Endometrium (tissue), 2 donors: Measurements from ENCODE around the gene ADRA1B.

Experiments used
- FAIRE-seq: peaks from 2 replicates; lab custom pipeline; 2012; peaks lifted over from hg19 to GRCh38; lab: Jason Lieb, UNC
- donor health status: control.
- donor health status: control.

The ADRA1B gene

DNA sequence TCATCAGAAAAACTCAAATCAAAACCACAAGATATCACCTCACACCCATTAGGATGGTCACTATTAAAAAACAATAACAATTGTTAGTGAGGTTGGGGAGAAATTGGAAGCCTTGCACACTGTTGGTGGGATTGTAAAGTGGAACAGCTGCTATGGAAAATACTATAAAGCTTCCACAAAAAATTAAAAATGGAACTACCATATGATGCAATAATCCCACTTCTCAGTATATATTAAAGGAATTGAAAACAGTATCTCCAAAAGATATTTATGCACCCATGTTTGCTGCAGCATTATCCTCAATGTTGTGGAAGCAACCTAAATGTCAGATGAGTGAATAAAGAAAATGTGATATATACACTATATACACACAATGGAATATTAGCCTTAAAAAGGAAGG lies 14.5 kb upstream of the ADRA1B start:
- no peak for FAIRE-seq

DNA sequence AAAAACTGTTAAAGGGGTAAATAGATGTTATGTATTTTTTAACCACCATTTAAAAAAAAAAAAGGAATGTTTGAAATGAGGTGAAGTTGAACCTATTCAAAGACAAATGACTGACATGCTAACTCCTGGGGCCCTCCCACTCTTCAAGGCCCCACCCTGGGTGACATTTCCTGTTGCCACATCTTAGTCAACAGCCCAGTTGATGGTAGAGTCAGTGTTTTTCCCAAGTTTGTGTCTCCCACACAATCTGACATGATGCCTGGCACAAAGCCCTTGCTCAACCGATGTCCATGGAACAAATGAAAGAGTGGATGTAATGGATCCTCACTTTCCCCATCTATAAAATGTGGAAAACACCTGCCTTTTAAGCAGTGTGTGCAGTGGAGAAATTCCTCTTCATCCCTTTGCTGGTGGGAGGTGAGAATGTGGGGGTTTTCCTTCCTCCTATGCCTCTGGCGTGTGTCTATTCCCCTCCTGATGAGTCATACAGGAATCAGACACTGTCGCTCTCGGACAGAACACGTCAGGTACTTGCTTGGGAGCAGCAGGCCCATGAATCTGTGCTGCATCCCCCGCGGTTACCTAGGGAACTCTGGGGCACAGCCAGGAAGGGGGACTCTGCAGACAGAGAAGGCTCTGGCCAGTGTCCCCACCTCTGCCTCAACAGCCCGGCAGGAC lies 13.7 kb upstream of the ADRA1B start:
- no peak for FAIRE-seq

DNA sequence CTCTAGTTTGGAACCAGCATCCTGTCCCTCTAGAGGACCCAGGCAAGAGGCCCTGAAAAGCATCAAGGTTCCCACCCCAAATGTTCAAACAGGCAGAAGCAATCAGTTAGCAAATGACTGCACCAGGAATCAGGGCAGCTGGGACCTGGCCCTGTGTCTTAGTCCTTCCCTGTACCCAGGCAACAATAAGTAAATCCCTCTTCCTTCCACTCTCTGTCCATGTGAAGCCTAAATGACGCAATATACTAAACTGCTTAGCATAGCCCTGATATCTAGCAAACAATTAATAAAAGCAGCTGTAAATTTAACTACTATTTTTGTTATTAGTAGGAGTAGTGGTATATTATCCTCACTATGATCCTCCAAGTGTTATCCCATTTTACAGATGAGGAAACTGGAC lies 13.2 kb upstream of the ADRA1B start:
- FAIRE-seq, result no peak

DNA sequence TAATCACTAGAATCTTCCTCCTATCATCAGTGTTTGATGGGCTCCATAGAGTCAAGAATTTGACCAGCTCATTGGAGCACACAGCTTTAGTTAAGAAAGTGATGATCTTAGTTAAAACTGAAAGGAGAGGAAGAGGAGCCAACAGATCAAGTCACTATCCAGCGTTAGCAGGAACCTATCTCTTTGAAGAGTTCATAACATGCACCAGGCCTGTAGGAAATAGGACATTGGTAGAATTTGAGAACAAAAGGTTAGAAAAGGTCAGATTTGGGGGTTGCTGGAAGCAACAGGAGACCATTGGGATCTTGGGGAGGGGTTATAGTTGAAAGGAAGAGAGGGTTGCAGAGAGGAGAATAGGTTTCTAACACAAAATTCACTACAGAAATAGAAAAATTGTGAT lies 11.4 kb upstream of the ADRA1B start:
- no peak for FAIRE-seq

DNA sequence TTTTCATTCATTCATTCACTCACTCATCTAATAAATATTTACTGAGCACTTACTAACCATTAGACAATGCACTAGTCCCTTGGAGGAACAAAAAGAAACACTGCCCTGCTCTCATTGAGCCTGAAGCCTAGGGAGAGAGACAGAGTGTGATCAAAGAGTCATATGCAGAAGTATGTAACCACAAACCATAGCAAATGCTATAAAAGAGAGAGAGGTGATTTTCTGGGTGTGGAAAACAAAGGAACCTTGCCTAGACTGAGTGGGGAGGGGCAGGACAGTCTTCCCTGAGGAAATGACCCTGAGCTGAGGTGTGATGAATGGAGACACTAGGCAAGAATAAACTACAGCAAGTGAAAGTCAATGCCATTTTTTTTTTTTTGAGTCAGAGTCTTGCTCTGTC lies 10.8 kb upstream of the ADRA1B start:
- FAIRE-seq, result no peak

DNA sequence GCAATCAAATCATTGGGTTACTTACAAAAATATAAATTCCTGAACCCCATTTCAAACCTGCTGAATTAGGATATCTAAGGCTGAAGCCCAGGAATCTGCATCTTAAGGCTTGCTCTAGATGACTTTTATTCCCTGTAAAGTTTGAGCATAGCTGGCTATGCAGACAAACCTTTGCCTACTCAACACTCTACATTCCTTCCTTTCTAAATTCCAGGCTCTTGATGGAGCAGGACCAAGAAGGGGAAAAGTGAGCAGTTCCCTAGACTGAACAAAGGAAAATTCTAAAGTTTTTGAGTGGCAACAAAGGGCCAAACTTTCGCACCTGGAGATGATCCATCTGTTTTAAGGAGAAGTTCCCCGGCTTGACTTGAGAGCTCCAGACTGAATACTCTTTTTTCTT lies 9.8 kb upstream of the ADRA1B start:
- FAIRE-seq, result no peak

DNA sequence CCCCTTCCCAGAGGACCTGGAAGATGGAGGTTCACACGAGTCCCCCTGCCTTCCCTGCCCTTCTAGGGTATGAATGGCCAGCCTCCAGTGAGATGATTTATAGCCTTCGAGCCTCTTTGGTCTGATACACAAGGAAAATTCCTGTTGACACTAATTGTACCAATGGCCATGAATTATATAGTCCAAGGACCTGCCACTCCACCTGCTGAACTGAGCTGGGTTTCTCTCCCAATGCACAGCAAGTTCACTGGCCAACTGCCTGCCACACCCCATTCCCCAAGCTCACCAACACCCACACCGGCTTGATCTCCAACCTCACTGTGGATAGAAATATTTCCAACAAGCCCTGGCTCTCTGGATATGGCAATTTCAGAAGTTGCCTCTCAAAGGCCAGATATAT lies 9.3 kb upstream of the ADRA1B start:
- FAIRE-seq, result no peak

DNA sequence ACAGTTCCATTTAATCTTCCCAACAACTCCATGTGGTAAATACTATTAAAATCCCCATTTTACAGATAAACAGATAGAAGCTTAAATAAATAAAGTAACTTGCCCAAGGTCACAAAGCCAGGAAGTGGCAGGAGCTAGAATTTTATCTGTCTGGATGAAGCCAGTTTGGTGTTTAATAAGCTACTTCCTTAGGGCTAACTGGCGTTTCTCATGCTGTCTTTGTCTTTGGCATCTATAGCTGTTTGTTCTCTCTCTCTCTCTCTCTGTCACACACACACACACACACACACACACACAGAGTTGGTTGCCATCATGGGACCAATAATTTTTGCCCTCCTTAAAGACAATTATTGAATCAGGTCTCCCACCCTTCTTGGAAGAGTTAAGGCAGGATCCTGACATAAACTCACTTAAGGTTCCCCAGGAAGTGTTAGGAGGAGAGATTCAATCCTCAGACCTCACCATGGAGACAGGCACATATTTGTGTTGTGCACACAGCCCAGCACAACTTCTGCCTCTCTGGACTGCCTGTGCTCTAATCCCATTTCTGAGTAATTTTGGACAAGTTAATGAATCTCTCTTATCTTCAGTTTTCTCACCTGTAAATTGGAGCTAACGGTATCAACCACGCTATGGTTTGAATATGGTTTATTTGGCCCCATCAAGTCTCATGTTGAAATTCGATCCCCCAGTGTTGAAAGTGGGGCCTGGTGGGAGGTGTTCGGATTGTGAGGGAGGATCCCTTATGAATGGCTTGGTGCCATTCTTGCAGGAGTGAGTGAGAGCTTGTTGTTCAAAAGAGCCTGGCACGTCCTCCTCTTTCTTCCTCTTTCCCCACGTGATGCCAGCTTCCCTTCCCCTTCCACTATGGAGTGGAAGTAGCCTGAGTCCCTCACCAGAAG lies 8.3 kb upstream of the ADRA1B start:
- no peak for FAIRE-seq

DNA sequence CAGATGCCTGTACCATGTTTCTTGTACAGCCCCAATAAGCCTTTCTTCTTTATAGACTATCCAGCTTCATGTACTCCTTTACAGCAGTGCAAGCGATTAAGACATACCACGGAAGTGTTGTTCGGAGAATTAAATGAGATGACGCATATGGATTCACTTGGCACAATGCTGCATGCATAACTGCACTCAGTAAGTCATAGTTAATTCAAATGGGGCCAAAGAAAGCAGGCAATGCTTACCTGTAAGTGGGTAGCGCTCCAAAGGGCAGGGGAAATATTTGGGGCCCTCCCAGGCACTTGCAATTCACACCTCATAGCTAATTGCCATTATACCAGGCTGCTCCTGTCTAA lies 7.7 kb upstream of the ADRA1B start:
- FAIRE-seq, result no peak

DNA sequence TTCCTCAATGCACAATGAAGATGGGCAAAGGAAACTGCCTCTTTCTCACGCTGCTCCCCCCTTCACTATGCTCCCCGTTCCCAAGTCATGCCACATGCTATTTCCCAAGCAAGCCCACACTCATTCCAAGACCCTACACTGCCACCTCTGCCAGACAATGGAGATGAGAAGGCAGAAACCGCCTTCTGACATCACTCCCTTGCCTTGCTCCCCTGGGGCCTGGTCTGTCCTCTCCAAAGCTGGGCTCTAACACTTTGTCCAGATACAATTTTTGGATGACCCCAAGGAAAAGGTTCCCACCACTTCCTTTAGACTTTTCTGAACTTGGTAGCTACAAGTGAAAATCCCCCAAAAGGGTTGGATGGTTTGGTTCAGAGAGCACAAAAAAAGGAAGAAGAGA lies 7.2 kb upstream of the ADRA1B start:
- no peak for FAIRE-seq

DNA sequence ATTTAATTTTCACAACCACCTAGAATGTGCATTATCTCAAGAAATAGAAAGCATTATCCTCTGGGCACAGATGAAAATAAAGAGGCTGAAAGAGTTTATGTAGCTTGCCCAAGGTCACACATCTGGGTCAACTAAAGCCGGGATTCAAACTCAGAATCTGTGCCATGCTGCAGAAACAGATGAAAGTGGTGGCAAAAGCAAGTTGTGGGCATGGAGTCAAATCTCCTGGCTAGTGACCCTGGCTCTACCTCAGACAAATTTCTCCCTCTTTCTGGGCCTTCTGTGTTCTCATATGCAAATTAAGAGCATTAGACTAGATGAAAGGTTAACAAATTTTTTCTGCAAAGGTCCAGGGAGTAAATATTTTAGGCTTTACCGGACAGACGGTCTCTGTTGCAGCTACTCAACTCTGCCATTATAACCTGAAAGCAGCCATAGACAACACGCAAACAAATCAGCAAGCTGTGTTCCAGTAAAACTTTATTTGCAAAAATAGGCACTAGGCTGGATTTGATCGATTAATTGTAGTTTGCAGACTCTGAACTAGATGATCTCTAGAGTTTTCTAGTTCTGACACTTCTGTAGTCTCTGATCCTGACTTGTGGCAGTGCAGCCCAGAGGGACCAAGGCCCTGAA lies 6.0 kb upstream of the ADRA1B start:
- no peak for FAIRE-seq

DNA sequence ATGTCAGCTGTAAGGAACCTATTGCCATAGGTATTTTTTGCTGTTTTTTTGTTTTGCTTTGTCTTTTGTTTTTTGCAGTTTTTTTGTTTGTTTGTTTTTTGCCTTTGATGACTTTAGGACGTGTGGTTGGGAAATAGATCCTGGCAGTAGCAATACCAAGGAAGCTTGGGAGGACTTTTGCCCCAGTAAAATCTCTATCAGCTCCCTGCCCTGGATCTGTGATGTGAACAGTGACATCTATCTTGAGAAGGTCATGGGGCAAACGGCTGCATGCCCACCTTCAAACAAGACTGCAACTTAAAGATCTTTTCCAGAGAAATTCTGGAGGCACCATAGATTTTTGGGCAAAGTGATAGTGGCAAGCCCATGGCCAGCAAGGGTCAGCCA lies 5.4 kb upstream of the ADRA1B start:
- FAIRE-seq, result no peak

DNA sequence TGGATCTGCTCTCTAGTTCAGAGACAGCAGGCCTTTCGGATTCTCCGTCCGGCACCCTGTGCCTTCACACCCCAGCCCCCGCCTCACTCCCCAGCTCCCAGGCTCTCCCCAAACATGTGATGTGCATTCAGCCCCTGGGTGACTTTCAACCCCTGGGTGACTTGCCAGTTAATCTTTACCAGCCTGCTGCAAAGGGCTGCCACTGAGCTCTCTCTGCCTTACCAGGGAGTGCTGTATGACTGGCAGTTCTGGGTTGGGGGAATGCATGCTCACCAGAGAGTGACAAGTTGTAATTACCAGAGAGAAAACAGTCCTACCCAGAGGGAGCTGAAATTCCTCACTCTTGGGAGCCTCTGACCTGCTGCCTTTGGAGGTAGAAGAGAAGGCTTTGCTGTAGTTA lies 4.9 kb upstream of the ADRA1B start:
- no peak for FAIRE-seq

DNA sequence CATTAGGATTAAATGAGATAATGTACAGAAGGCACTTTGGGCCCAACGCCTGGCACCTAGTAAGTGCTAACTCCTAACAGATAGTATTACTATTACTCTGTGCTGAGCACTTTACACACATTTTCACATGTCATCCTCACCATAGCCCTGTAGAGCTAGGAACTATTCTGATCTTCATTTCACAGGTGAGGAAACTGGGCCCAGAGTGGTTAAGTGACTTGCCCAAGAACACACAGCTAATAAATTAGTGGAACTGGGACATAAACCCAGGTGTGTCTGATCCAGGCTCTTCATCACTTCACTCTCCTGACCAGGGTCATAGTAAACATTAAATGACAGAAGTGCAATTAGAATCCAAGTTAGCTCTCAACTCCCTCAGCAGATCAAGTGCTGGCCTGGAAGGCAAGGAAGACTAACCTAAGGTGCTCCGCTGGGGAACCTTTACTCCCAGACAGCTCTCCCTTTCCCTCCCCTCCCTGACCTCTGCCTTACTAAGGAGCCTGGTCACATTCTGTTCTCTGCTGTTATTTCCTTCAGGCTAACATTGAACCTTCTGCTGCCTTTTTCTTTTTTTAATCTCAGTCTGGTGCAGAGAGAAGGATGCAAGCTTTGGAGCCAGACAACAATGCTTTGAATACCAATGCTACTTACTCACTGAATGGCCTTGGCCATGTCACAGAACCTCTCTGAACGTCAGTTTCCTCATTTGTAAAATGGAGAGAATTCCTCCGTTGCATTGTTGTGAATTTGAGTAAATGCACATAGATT lies 4.1 kb upstream of the ADRA1B start:
- no peak for FAIRE-seq

DNA sequence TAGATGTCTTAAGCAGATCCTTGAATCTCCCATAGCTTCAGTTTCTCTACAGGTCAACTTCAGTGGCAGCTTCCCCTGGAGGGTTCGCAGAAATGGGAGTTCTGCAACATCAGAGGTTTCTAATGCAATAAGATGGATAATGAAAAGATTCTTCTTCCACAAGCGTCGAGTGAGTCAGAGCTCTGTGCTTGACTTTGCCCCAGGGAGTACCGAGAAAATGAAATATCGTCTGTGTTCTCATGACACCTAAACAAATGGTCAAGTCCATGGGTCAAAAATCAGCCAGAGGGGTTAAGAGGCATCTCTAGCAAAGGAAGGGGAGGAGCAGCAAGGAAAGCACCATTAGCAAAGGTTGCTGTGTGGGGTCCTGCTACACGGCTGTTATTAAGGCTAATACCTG lies 3.2 kb upstream of the ADRA1B start:
- no peak for FAIRE-seq

DNA sequence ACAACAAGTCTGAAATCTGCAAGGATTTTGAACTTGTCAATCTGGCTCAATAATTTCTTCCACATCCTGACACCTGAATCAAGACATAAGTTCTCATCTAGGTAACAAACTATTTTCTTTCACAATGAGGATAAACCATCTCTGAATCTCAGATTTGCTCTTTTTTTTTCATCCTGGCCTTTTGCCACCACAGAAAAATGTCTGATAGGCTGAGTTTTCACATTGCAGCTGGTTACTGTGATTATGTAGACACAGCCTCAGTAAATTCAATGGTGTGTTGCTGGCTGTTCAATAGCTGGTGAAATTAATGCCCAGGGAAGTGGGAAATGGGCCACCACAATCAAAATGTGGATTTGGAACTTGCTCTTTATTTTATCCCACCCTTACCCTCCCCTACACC lies 2.8 kb upstream of the ADRA1B start:
- FAIRE-seq, result no peak

DNA sequence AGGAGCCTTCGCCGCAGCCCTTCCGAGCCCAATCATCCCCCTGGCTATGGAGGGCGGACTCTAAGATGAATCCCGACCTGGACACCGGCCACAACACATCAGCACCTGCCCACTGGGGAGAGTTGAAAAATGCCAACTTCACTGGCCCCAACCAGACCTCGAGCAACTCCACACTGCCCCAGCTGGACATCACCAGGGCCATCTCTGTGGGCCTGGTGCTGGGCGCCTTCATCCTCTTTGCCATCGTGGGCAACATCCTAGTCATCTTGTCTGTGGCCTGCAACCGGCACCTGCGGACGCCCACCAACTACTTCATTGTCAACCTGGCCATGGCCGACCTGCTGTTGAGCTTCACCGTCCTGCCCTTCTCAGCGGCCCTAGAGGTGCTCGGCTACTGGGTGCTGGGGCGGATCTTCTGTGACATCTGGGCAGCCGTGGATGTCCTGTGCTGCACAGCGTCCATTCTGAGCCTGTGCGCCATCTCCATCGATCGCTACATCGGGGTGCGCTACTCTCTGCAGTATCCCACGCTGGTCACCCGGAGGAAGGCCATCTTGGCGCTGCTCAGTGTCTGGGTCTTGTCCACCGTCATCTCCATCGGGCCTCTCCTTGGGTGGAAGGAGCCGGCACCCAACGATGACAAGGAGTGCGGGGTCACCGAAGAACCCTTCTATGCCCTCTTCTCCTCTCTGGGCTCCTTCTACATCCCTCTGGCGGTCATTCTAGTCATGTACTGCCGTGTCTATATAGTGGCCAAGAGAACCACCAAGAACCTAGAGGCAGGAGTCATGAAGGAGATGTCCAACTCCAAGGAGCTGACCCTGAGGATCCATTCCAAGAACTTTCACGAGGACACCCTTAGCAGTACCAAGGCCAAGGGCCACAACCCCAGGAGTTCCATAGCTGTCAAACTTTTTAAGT lies 819 bp downstream of the ADRA1B start:
- no peak for FAIRE-seq

DNA sequence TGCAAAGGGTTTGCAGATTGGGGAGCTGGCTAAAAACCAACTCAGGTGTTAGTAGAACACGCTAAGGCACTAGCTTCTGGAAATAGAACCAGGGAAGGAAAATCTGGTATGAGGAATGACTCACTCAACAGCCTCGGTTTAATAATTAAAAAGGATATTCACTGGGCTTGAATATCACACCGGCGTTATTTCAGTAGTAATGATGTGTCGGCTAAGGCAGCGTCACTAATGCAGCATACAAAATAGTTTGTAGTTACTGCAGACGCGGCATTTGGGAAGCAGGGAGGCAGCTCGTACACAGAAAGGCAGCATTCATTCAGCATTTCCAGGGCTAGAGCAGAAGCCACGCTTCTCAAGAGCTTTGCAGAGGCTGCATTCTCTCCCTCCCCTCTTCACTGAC lies 1.7 kb downstream of the ADRA1B start:
- FAIRE-seq, result no peak

DNA sequence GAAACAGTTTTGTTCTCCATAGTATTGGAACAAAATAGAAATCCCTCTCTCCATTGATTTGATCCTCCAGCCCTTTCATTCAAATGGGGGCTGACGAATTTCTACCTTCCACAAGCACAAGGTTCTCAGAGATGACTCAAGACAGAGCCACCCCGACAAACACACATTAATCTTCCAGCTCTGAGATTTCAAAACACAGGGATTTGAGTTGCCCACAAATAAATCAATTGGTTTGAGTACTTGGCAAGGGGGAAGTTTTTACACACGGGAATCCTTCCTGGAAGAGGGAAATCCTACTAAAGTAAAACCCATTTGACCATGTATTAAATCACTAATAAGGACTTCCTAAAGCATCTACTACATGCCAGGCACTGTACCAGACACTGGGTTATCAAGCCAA lies 5.4 kb downstream of the ADRA1B start:
- no peak for FAIRE-seq

DNA sequence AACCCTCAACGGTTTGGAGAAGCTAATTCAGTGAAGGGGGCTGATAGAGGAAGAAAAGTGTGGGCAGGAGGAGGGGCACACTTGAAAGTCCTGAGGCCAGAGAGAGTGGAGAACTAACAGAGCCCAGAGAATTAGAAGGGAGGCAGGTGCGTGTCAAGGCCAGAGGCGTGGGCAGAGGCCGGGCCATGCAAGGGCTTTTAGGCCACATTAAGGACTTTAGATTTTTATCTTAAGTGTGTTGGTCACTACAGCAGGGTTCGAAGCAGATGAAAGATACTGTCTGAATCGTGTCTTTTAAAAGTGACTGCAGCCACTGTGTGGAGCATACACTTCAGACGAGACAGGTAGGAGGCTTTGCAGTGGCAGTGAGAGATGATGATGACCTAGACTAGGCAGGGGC lies 6.7 kb downstream of the ADRA1B start:
- FAIRE-seq, result no peak

DNA sequence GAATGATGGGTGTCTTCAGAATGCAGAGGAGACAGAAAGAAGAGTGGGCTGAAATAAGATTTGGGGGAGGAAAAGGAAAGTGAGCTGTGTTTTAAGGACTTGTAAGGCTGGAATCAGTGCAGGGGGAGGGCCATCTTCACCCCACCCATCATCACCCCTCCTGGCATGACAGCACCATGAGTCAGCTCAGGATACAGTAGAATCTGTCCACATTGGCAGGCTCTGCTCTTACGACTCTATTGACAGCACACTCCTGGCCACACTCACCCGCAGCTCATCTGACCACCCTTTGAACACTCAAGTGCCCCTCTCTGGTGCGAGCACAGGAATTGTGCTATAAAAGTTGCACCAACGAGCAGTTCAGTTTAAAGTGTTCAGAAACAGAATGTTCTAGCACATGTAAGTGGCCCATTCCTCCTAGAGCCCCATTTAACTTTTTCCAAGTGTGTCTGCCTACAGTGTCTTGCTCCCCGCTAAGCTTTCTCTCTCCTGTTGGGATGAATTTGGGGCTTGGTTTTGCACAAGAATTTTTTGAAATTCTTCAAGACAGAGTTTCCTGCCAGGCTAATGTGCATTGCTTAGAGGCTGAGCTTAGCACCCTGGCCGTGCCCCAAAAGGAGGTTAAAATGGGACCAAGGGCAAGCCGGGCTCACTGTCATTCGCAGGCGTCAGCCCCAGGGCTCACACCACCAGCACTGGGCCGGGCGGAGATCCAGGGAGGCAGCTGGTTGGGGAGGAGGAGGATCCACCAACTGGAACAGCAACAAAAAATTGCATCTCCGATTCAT lies 12.0 kb downstream of the ADRA1B start:
- no peak for FAIRE-seq
